A549 (cell line): Measurements from ENCODE around the gene C16orf78. TPM values are rescaled to one million over a fixed set of nuclear protein-coding genes. Genes with fewer than 3 reads are reported as not detected.

Experiments
- ATAC-seq, 2 experiments: fragments of 200-7000 bp in 1 of 2; fragments of >200 bp in 1 of 2; cut with Nextera tagmentation in 1 of 2; cut with Tn5 transposase in 1 of 2; 3 replicates each; pipeline versions ENCODE4 v1.8.0 to v1.9.1; 2018 to 2020; ENCODE audit warnings: mild to moderate bottlenecking in 1 of 2, moderate library complexity in 1 of 2
- CTCF ChIA-PET: fragments of 300-600 bp; sonication (Branson Sonifier 250); formaldehyde crosslinking; extraction: SDS; loops from one replicate; lab custom pipeline; 2021; ENCODE audit warnings: antibody characterized with exemption, inconsistent platforms; lab: Yijun Ruan, JAX
- POLR2A ChIA-PET: fragments of 350-600 bp; formaldehyde crosslinking; extraction: SDS; loops from one replicate; lab custom pipeline; 2021; ENCODE audit warnings: antibody characterized with exemption, inconsistent platforms; lab: Yijun Ruan, JAX
- DNase-seq, 2 experiments: peaks; one replicate each; pipeline versions ENCODE4 v3.0.0 to v3.0.0-alpha.2; 2011 to 2016; ENCODE audit warnings: low read depth in 1 of 2, low spot score in 1 of 2
- FAIRE-seq: peaks from 2 replicates; lab custom pipeline; 2011; peaks lifted over from hg19 to GRCh38; lab: Jason Lieb, UNC
- H3K27ac ChIP-seq, 2 experiments: fragments of >200 bp; sonication (Bioruptor Twin); formaldehyde crosslinking; 3 replicates each; pipeline ENCODE4 v1.5.1; 2016 to 2017
- H3K4me1 ChIP-seq: fragments of >200 bp; sonication (Bioruptor Twin); formaldehyde crosslinking; 3 replicates; pipeline ENCODE4 v1.6.1; 2016
- H3K4me2 ChIP-seq: fragments of >200 bp; sonication (Bioruptor Twin); formaldehyde crosslinking; 3 replicates; pipeline ENCODE4 v1.6.1; 2016
- H3K4me3 ChIP-seq: fragments of >200 bp; sonication (Bioruptor Twin); formaldehyde crosslinking; 3 replicates; pipeline ENCODE4 v1.5.1; 2016
- H3K9me3 ChIP-seq: fragments of >200 bp; sonication (Bioruptor Twin); formaldehyde crosslinking; 3 replicates; pipeline ENCODE4 v1.6.1; 2016
- CBX2 ChIP-seq: fragments of 200-600 bp; sonication (generic); IDR thresholded peaks from 2 replicates; pipeline ENCODE4 v1.6.1; 2016; ENCODE audit warnings: low read depth, mild to moderate bottlenecking, borderline replicate concordance
- CHD2 ChIP-seq: fragments of 150-350 bp; IDR thresholded peaks from 2 replicates; pipeline ENCODE4 v1.6.1; 2014; ENCODE audit warnings: low read length; ENCODE audit not compliant: partially characterized antibody
- EHF ChIP-seq: fragments of 250-450 bp; sonication (Bioruptor Pico); IDR thresholded peaks from 2 replicates; pipeline ENCODE4 v1.5.0; 2020; ENCODE audit warnings: mild to moderate bottlenecking
- EHMT2 ChIP-seq: fragments of 200-600 bp; sonication (generic); IDR thresholded peaks from 2 replicates; pipeline ENCODE4 v1.6.1; 2016; ENCODE audit warnings: antibody characterized with exemption, low read depth, mild to moderate bottlenecking, moderate library complexity
- EP300 ChIP-seq, 2 experiments: fragments of >200 bp; sonication (Bioruptor Twin); formaldehyde crosslinking; IDR thresholded peaks; 2 replicates in 1 of 2; 3 replicates in 1 of 2; pipeline ENCODE4 v1.6.1; 2016 to 2017
- FOSB ChIP-seq: fragments of 250-450 bp; sonication (Bioruptor Pico); IDR thresholded peaks from 2 replicates; pipeline ENCODE4 v1.5.0; 2020; ENCODE audit warnings: mild to moderate bottlenecking, moderate library complexity
- FOXS1 ChIP-seq: fragments of 250-450 bp; sonication (Bioruptor Pico); IDR thresholded peaks from 2 replicates; pipeline ENCODE4 v1.5.0; 2020; ENCODE audit warnings: mild to moderate bottlenecking, moderate library complexity
- HOXB13 ChIP-seq: fragments of 250-450 bp; sonication (Bioruptor Pico); IDR thresholded peaks from 2 replicates; pipeline ENCODE4 v1.5.0; 2020; ENCODE audit warnings: low read depth, mild to moderate bottlenecking, moderate library complexity
- MAZ ChIP-seq: fragments of 150-350 bp; IDR thresholded peaks from 2 replicates; pipeline ENCODE4 v1.6.1; 2014; ENCODE audit warnings: antibody characterized with exemption, low read depth, low read length, borderline replicate concordance
- NFE2L2 ChIP-seq: fragments of 150-350 bp; conservative IDR thresholded peaks from 2 replicates; pipeline ENCODE4 v1.6.1; 2014; ENCODE audit warnings: low read length
- NPAS2 ChIP-seq: fragments of 250-450 bp; sonication (Bioruptor Pico); IDR thresholded peaks from 2 replicates; pipeline ENCODE4 v1.8.0; 2022; ENCODE audit warnings: mild to moderate bottlenecking, moderate library complexity, borderline replicate concordance
- NR3C1 ChIP-seq: fragments of >200 bp; sonication (Bioruptor Twin); formaldehyde crosslinking; IDR thresholded peaks from 3 replicates; pipeline ENCODE4 v1.6.1; 2017
- POLR2A ChIP-seq: IDR thresholded peaks from 2 replicates; pipeline ENCODE4 v1.6.1; 2012; ENCODE audit warnings: mild to moderate bottlenecking, low read length
- RAD21 ChIP-seq, 2 experiments: fragments of >200 bp in 1 of 2; sonication (Bioruptor Twin) in 1 of 2; formaldehyde crosslinking in 1 of 2; IDR thresholded peaks in 1 of 2; conservative IDR thresholded peaks in 1 of 2; 2 replicates in 1 of 2; 3 replicates in 1 of 2; pipeline ENCODE4 v1.6.1; 2012 to 2018; ENCODE audit warnings: inconsistent platforms in 1 of 2
- RARB ChIP-seq: fragments of 250-450 bp; sonication (Bioruptor Pico); IDR thresholded peaks from 2 replicates; pipeline ENCODE4 v1.8.0; 2021; ENCODE audit warnings: mild to moderate bottlenecking, moderate library complexity
- SMC3 ChIP-seq: fragments of >200 bp; sonication (Bioruptor Twin); formaldehyde crosslinking; IDR thresholded peaks from 3 replicates; pipeline ENCODE4 v1.6.1; 2018; ENCODE audit warnings: inconsistent platforms
- WGBS: methylation state at CpG from one replicate; pipeline ENCODE4 v1.1.6; 2017; ENCODE audit errors: missing lambda C conversion rate; 5-methylcytosine and 5-hydroxymethylcytosine counted together
- polyA plus RNA-seq, 4 experiments: library from polyadenylated mRNA; depleted of rRNA in 3 of 4; stranded (reverse); fragments of >200 nt; fragmentation: RNase III in 1 of 4; extraction: RNeasy Plus Mini Kit Qiagen cat#74134 plus additional on column Dnase treatment in 1 of 4; gene quantifications; 2 replicates in 3 of 4; 3 replicates in 1 of 4; pipeline ENCODE4 v1.2.3, GENCODE V29; 2011 to 2017
- TF ChIP-seq, protein P1 (sequence below): fragments of 450-650 bp; IDR thresholded peaks from 2 replicates; pipeline ENCODE4 v1.6.1; 2014; ENCODE audit warnings: antibody characterized with exemption
- TF ChIP-seq, protein P2 (sequence below): fragments of 250-450 bp; sonication (Bioruptor Pico); IDR thresholded peaks from 2 replicates; pipeline ENCODE4 v1.5.0; 2021; ENCODE audit warnings: mild to moderate bottlenecking, moderate library complexity, borderline replicate concordance
- TF ChIP-seq, protein P3 (sequence below): IDR thresholded peaks from 2 replicates; pipeline ENCODE4 v1.6.1; 2012
- TF ChIP-seq, protein P4 (sequence below): fragments of >200 bp; sonication (Bioruptor Twin); formaldehyde crosslinking; IDR thresholded peaks from 2 replicates; pipeline ENCODE4 v1.6.1; 2016
- TF ChIP-seq, protein P5 (sequence below): fragments of 200-600 bp; sonication (generic); IDR thresholded peaks from 2 replicates; pipeline ENCODE4 v1.6.1; 2016; ENCODE audit warnings: antibody characterized with exemption, mild to moderate bottlenecking, moderate library complexity

The C16orf78 gene
- polyA plus RNA-seq, 2 of the 4 experiments (the other 2 are of a cell fraction): not detected

DNA sequence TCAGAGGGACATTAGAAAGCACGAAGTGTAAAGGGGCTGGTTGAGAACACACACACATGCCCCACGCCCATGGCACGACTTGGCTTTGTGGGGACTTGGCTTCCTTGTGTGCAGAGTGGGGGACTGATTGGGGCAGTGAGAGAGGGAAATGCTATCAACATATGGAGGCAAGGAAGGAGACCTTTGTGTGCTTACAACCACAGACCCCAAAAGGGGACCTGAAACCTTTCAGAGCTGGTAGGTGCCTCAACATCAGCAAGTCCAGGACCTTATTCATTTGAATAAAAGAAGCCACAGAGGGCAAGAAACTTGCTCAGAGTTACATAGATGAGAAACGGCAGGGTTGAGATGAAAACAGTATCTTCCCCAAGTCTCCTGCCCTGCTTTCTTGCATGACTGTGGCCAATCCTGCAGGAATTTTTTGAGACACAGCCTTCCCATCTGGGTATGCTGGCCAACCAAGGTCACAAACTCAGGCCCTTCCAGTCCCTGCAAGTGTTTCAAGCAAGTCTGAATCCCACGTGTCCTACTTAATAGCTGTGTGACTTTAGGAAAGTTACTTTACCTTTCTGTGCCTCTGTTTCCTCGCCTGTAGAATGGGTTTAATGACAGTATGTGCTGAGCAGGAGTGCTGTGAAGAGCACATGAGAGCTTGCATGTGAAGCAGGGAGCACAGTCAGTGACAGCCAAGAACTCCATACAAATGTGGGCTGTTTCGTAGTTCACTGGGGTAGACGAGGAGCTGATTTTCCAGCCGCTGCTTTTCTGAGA lies 26.2 kb downstream of the C16orf78 start:
- ChIA-PET CTCF (no interaction called here), POLR2A (no interaction called here)
- H3K9me3 ChIP-seq: peaks cover 8% of the 10 kb centered on the region; the same call in 1 of the 3 replicates
- TF ChIP-seq, protein P1, sequence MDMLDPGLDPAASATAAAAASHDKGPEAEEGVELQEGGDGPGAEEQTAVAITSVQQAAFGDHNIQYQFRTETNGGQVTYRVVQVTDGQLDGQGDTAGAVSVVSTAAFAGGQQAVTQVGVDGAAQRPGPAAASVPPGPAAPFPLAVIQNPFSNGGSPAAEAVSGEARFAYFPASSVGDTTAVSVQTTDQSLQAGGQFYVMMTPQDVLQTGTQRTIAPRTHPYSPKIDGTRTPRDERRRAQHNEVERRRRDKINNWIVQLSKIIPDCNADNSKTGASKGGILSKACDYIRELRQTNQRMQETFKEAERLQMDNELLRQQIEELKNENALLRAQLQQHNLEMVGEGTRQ: no peak
- no peak for TF ChIP-seq HOXB13 (CRISPR knock-in tag)
- TF ChIP-seq, protein P2, sequence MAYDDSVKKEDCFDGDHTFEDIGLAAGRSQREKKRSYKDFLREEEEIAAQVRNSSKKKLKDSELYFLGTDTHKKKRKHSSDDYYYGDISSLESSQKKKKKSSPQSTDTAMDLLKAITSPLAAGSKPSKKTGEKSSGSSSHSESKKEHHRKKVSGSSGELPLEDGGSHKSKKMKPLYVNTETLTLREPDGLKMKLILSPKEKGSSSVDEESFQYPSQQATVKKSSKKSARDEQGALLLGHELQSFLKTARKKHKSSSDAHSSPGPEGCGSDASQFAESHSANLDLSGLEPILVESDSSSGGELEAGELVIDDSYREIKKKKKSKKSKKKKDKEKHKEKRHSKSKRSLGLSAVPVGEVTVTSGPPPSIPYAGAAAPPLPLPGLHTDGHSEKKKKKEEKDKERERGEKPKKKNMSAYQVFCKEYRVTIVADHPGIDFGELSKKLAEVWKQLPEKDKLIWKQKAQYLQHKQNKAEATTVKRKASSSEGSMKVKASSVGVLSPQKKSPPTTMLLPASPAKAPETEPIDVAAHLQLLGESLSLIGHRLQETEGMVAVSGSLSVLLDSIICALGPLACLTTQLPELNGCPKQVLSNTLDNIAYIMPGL (CRISPR knock-in tag): no peak
- no peak for TF ChIP-seq NR3C1
- TF ChIP-seq EHMT2: no peak
- TF ChIP-seq POLR2A: no peak
- no peak for TF ChIP-seq FOXS1
- TF ChIP-seq FOSB (CRISPR knock-in tag): no peak
- FAIRE-seq: no peak
- 14% methylated on average over 9 of the region's 9 CpGs for WGBS
- no peak overlapping the region for H3K4me3 ChIP-seq
- no peaks in the 10 kb centered on the region for H3K4me1 ChIP-seq
- H3K27ac ChIP-seq: no peak overlapping the region
- no peak overlapping the region for H3K4me2 ChIP-seq
- no peak for ATAC-seq
- DNase-seq: no peak

DNA sequence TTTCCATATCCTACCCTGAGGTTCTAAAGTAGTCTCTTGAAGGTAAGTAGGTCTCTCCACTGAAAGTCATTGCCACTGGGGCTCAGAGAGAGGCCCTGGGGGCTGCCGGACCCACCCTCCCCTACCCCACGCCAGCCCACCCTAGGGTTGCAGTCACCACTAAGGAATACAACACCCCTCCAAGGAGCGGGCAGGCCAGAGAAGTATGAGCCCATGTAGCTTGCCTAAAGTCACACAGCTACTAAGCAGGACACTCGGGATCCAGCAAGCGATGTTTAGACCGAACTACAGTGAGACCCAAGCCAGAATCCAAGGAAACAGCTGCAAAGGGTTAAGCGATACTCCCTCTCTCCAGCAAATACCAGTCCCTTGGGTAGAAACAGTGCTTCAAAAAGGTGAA lies 27.0 kb downstream of the C16orf78 start:
- H3K4me1 ChIP-seq: no peaks in the 10 kb centered on the region
- DNase-seq: no peak
- H3K27ac ChIP-seq: no peak overlapping the region
- H3K9me3 ChIP-seq: peaks cover 8% of the 10 kb centered on the region; the same call in 1 of the 3 replicates
- H3K4me3 ChIP-seq: no peak overlapping the region
- no peak for ATAC-seq
- WGBS: 48% methylated on average over 7 of the region's 7 CpGs
- no peak overlapping the region for H3K4me2 ChIP-seq
- ChIA-PET POLR2A (no interaction called here), CTCF (no interaction called here)
- TF ChIP-seq EHF (no peak), CBX2 (no peak), SMC3 (no peak), EP300 (IDR thresholded peaks at IDR 0.05) (no peak), NFE2L2 (no peak), MAZ (no peak), RARB (no peak), CHD2 (no peak), RAD21 (conservative IDR thresholded peaks at IDR 0.05 in 1 of 2, IDR thresholded peaks at IDR 0.05 in 1 of 2) (no peak), NPAS2 (no peak)
- TF ChIP-seq, protein P3, sequence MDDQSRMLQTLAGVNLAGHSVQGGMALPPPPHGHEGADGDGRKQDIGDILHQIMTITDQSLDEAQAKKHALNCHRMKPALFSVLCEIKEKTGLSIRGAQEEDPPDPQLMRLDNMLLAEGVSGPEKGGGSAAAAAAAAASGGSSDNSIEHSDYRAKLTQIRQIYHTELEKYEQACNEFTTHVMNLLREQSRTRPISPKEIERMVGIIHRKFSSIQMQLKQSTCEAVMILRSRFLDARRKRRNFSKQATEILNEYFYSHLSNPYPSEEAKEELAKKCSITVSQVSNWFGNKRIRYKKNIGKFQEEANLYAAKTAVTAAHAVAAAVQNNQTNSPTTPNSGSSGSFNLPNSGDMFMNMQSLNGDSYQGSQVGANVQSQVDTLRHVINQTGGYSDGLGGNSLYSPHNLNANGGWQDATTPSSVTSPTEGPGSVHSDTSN: no peak
- TF ChIP-seq, protein P4, sequence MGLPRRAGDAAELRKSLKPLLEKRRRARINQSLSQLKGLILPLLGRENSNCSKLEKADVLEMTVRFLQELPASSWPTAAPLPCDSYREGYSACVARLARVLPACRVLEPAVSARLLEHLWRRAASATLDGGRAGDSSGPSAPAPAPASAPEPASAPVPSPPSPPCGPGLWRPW: no peak
- TF ChIP-seq, protein P5, sequence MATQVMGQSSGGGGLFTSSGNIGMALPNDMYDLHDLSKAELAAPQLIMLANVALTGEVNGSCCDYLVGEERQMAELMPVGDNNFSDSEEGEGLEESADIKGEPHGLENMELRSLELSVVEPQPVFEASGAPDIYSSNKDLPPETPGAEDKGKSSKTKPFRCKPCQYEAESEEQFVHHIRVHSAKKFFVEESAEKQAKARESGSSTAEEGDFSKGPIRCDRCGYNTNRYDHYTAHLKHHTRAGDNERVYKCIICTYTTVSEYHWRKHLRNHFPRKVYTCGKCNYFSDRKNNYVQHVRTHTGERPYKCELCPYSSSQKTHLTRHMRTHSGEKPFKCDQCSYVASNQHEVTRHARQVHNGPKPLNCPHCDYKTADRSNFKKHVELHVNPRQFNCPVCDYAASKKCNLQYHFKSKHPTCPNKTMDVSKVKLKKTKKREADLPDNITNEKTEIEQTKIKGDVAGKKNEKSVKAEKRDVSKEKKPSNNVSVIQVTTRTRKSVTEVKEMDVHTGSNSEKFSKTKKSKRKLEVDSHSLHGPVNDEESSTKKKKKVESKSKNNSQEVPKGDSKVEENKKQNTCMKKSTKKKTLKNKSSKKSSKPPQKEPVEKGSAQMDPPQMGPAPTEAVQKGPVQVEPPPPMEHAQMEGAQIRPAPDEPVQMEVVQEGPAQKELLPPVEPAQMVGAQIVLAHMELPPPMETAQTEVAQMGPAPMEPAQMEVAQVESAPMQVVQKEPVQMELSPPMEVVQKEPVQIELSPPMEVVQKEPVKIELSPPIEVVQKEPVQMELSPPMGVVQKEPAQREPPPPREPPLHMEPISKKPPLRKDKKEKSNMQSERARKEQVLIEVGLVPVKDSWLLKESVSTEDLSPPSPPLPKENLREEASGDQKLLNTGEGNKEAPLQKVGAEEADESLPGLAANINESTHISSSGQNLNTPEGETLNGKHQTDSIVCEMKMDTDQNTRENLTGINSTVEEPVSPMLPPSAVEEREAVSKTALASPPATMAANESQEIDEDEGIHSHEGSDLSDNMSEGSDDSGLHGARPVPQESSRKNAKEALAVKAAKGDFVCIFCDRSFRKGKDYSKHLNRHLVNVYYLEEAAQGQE: no peak
- FAIRE-seq: no peak
